Kasumi-1 (cell line): ENCODE results near the gene PPM1E.
A peak's percentile ranks its signal among the peaks of the same experiment; 100 is the strongest.
"Not testable (repeated sequence)": the region's sequence is repeated elsewhere in the genome, so short reads cannot be mapped to it uniquely, and the experiment has no call there.

ENCODE experiments used
- DNase-seq, 2 experiments: peaks; one replicate each; lab custom pipeline; 2025; lab: John Stamatoyannopoulos, UW

Gene PPM1E

DNA sequence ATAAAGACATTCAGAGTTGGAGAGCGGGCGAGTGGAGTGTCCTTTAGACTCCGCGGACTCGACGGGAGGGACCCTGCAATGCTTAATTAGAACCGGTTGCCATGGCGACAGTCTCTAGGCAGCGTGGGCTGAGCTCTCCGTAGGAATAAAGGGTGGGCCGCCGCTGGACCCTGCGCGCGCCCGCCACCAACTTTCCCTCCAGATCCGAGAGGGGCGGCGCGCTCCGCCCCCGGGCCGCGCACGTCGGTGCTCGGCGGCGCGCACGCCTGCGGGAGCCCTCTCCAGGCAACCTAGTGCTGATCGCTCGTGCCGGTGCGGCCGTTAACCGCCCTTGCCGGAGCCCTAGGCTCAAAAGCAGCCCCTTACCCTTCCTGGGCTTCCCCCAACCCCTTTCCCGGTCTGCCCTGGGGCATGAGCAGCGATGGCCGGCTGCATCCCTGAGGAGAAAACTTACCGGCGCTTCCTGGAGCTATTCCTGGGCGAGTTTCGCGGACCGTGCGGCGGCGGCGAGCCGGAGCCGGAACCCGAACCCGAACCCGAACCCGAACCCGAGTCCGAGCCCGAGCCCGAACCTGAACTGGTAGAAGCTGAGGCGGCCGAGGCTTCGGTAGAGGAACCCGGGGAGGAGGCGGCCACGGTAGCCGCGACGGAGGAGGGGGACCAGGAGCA is at the start of gene PPM1E:
PPM1E (plus strand) TSS at position 278 of the 669 bp plus-strand sequence.
- no peak for DNase-seq

DNA sequence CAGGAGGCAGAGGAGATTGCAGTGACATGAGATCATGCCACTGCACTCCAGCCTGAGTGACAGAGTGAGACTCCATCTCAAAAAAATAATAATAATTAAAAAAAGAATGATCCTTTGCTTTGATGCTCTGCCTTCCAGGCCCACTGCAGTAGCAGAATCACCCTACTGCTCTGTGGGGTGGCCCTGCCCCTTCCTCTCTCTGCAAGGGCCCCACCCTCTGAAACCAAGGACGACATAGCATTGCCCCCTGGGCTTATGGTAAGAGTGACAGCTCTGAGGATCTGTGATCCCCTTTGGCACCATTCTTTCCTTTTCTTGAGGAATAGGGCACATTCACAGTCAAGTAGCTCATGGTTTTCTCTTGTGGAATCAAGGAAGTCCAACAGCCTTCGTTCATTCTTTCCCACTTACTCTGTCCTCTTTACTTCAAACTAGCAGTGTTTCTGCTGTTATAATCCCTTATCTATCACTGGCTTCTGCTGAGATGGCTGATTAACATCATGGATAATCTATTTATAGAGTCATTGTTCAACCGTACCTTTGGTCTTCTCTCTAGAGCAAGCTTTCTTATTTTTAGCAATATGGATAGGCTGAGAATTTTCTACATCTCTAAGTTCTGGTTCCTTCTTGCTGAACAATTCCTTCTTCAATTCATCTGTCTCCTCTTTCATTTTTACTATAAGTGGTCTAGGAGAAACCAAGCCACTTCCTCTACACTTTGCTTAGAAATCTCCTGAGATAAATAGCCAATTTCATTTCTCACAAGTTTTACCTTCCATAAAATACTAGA is 49.1 kb upstream of the PPM1E start:
- no peak for DNase-seq

DNA sequence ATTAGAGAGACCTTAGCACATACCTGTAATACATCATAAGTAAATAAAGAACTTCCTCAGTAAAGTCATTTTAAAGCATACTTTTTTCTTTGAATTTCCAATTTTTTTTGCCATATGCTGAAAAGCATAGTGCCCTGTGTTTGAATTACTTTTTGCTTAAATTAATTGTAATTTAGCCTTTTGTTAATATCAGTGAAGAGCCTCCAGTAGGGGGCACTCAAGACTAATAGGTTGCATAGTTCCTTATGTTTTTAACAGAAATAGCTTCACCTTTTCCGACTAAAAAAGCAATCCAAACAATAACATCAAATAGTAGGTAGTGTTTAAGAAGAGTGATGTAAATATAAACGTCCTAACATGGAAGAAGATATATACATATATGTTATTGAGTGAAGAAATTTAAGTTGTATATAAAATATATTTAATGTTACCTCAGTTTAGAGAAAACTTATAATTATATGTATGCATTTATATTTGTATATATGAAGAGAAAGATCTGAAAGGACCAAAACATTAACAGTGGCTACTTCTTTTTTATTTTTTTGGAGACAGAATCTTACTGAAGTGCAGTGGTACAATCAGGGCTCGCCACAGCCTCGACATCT is 44.6 kb upstream of the PPM1E start:
- peak; percentile 63 to 74 for DNase-seq

GRCh38 chr17:58722274-58722673 is 33.4 kb upstream of the PPM1E start:
- no peak for DNase-seq

- DNase-seq = no peak
These were observed 33.0 kb upstream of the PPM1E start for GRCh38 chr17:58722696-58723095.

GRCh38 chr17:58728798-58729197 is 26.9 kb upstream of the PPM1E start:
- no peak for DNase-seq

GRCh38 chr17:58730937-58731336 is 24.7 kb upstream of the PPM1E start:
- no peak for DNase-seq

DNA sequence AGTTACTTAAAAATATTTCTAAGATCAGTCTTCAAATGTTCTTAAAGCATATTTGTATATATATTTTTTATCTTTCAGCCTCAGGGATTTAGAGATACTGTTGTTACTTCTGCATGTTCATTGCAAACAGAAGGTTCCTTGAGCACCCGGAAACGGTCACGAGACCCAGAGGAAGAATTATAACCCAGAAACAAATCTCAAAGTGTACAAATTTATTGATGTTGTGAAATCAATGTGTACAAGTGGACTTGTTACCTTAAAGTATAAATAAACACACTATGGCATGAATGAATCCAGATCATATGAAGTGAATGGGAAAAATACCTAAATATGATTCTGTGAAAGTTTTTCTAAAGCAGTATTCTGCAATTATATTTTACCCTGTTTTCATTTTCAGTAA is 21.6 kb upstream of the PPM1E start:
- no peak for DNase-seq

GRCh38 chr17:58734811-58735210 is 20.8 kb upstream of the PPM1E start:
- no peak for DNase-seq

GRCh38 chr17:58741121-58741625 is 14.5 kb upstream of the PPM1E start:
- no peak for DNase-seq

DNA sequence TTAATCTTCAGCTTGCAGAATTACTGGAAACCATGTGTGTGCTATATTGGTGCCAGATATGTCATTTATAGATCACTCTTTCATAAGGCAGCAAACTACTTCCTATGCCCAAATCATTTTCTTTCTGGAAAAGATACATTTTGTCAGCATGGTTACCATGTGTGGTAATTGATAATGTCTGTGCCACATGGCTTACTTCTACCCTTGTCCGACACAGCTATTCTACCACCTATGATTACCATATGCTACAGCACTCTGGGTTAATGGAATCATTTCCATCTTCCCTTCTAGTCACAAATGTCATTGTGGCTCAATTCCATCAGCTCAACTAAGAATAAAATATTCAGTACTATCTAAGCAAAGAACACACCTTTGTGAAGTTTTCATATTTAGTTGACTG is 8.0 kb upstream of the PPM1E start:
- DNase-seq = no peak

GRCh38 chr17:58749627-58750026 is 6.0 kb upstream of the PPM1E start:
- not testable (repeated sequence) for DNase-seq

GRCh38 chr17:58753026-58753425 is 2.6 kb upstream of the PPM1E start:
- no peak for DNase-seq

DNA sequence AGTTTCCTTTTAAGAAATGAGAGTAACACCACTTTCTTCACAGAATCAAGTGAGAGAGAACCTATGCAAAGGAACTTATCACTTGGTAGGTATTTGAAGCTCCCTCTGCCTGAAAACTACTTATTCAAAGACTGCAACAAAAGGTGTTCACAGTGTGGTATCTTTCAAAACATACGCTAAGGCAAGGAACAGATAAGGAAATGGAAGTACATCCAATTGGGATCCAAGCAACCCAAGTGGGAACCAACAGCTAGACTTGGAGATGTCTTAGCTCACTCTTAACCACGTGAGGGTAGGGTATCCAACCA is 431 bp upstream of the PPM1E start:
- no peak for DNase-seq

- DNase-seq = no peak
These were observed 850 bp downstream of the PPM1E start for GRCh38 chr17:58756246-58757161.

DNA sequence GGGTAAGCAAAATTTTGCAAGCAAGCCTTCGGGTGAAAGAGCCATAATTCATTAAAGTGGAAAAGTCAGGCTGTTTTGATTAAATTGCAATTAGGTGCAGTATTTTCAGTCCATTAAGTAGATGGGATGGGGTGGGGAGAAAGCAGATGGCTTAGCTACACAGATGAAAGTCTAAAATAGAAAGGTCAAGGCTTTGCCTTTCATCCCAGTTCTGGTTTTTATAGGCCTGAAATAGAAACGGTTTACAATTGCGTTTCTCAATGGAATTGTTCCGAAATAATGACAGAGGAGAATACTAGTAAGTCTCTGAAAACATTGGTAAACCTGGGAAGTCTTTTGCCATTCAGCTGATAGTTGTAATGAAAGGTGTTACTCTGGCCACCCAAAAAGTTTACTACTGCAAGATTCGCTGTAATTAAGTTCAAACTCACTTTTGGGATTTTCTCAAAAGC is 1.5 kb downstream of the PPM1E start:
- no peak for DNase-seq

DNA sequence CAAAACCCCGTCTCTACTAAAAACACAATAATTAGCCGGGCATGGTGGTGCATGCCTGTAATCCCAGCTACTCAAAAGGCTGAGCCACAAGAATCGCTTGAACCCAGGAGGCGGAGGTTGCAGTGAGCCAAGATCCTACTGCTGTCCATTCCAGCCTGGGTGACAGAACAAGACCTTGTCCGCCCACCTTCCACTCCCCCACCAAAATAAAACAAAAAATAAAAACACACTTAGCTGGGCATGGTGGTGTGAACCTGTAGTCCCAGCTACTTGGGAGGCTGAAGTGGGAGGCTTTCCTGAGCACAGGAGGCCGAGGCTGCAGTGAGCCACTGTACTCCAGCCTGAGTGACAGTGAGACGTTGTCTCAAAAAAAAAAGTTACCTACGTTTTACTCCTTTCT is 3.2 kb downstream of the PPM1E start:
- DNase-seq = no peak

GRCh38 chr17:58759522-58759921 is 3.9 kb downstream of the PPM1E start:
- no peak for DNase-seq

GRCh38 chr17:58760248-58760647 is 4.6 kb downstream of the PPM1E start:
- DNase-seq = no peak

GRCh38 chr17:58763263-58763662 is 7.6 kb downstream of the PPM1E start:
- no peak for DNase-seq

DNA sequence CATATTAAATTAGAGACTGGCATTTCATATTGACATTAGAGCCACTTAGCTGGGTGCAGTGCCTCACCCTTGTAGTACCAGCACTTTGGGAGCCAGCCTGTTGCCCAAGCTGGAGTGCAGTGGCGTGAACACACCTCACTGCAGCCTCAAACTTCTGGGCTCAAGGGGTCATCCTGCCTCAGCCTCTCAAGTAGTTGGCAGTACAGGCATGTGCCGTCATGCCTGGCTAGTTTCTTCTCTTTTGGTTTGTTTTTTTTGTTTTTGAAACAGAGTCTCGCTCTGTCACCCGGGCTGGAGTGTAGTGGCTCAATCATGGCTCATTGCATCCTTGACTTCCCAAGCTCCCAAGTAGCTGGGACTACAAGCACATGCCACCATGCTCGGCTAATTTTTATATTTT is 8.7 kb downstream of the PPM1E start:
- DNase-seq = no peak

DNA sequence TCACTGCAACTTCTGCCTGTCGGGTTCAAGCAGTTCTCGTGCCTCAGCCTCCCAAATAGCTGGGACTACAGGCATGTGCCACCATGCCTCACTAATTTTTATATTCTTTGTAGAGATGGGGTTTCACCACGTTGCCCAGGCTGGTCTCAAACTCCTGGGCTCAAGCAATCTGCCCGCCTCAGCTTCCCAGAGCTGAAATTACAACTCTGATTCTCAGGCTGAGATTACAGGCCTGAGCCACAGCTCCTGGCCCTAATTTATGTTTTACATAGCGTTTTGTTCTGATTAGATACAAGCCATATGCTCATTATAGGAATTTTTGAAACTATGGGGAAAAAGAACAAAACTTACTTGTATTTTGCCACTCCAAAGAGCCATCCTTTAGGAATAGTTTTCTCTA is 22.8 kb downstream of the PPM1E start:
- not testable (repeated sequence) for DNase-seq
